Measurements from ENCODE around the gene KRT79. TPM values are rescaled to one million over a fixed set of nuclear protein-coding genes. Genes with fewer than 3 reads are reported as not detected.

KRT79 gene
- polyA plus RNA-seq, 1 donor from 2014 or later = not detected

GRCh38 chr12:52809166-52809565, 24.9 kb downstream of the KRT79 start:
- H3F3A ChIP-seq (ENCODE audit: insufficient read depth, low read length, poor library complexity, severe bottlenecking) = no peaks in the 10 kb centered on the region
- no peak overlapping the region for H3K4me2 ChIP-seq (ENCODE audit: low read length)
- no peaks in the 10 kb centered on the region for H3K9me3 ChIP-seq (ENCODE audit: low read length)

GRCh38 chr12:52808573-52809160, 25.4 kb downstream of the KRT79 start:
- Histone ChIP-seq H3K27me3 (ENCODE audit: insufficient read depth, low read depth, low read length) (no peaks in the 10 kb centered on the region), H3K4me3 (ENCODE audit: low read length) (no peak overlapping the region), H2AFZ (ENCODE audit: low read depth, low read length) (no peak overlapping the region), H3K79me2 (replicated peaks; ENCODE audit: insufficient read depth, low read length) (no peaks in the 10 kb centered on the region), H3K9me2 (ENCODE audit: insufficient read depth, low read length) (no peaks in the 10 kb centered on the region), H3K36me3 (ENCODE audit: insufficient read depth, low read length) (no peaks in the 10 kb centered on the region), H3K27ac (ENCODE audit: low read length) (no peak overlapping the region), H4K20me1 (ENCODE audit: insufficient read depth) (no peaks in the 10 kb centered on the region), H3K9ac (ENCODE audit: low read length) (no peak overlapping the region), H3K4me2 (ENCODE audit: low read length) (no peak overlapping the region), H3K9me3 (ENCODE audit: low read length) (no peaks in the 10 kb centered on the region), H3F3A (ENCODE audit: insufficient read depth, low read length, poor library complexity, severe bottlenecking) (no peaks in the 10 kb centered on the region)
- TF ChIP-seq EP300 (conservative IDR thresholded peaks at IDR 0.05; ENCODE audit: poor library complexity, severe bottlenecking) (no peak), TAF1 (IDR thresholded peaks at IDR 0.05; ENCODE audit: low read depth) (no peak), MXI1 (conservative IDR thresholded peaks at IDR 0.05; ENCODE audit: poor library complexity, severe bottlenecking) (no peak), EZH2 (IDR thresholded peaks at IDR 0.05; ENCODE audit: borderline replicate concordance, insufficient read depth, low read length, poor library complexity, severe bottlenecking) (no peak), POLR2AphosphoS5 (IDR thresholded peaks at IDR 0.05) (no peak), RAD21 (conservative IDR thresholded peaks at IDR 0.05) (no peak), SMC3 (conservative IDR thresholded peaks at IDR 0.05; ENCODE audit: poor library complexity) (no peak), CTCF (IDR thresholded peaks at IDR 0.05; ENCODE audit: poor library complexity, severe bottlenecking) (no peak)
- TF ChIP-seq, protein P1, sequence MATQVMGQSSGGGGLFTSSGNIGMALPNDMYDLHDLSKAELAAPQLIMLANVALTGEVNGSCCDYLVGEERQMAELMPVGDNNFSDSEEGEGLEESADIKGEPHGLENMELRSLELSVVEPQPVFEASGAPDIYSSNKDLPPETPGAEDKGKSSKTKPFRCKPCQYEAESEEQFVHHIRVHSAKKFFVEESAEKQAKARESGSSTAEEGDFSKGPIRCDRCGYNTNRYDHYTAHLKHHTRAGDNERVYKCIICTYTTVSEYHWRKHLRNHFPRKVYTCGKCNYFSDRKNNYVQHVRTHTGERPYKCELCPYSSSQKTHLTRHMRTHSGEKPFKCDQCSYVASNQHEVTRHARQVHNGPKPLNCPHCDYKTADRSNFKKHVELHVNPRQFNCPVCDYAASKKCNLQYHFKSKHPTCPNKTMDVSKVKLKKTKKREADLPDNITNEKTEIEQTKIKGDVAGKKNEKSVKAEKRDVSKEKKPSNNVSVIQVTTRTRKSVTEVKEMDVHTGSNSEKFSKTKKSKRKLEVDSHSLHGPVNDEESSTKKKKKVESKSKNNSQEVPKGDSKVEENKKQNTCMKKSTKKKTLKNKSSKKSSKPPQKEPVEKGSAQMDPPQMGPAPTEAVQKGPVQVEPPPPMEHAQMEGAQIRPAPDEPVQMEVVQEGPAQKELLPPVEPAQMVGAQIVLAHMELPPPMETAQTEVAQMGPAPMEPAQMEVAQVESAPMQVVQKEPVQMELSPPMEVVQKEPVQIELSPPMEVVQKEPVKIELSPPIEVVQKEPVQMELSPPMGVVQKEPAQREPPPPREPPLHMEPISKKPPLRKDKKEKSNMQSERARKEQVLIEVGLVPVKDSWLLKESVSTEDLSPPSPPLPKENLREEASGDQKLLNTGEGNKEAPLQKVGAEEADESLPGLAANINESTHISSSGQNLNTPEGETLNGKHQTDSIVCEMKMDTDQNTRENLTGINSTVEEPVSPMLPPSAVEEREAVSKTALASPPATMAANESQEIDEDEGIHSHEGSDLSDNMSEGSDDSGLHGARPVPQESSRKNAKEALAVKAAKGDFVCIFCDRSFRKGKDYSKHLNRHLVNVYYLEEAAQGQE (IDR thresholded peaks at IDR 0.05; ENCODE audit: borderline replicate concordance) = no peak

More at GRCh38 chr12:52809166-52809565, 24.9 kb downstream of the KRT79 start:
- no peaks in the 10 kb centered on the region for H3K27me3 ChIP-seq (ENCODE audit: insufficient read depth, low read depth, low read length)
- no peak overlapping the region for H3K4me3 ChIP-seq (ENCODE audit: low read length)
- TF ChIP-seq EZH2 (IDR thresholded peaks at IDR 0.05; ENCODE audit: borderline replicate concordance, insufficient read depth, low read length, poor library complexity, severe bottlenecking) (no peak), CTCF (IDR thresholded peaks at IDR 0.05; ENCODE audit: poor library complexity, severe bottlenecking) (no peak), EP300 (conservative IDR thresholded peaks at IDR 0.05; ENCODE audit: poor library complexity, severe bottlenecking) (no peak), RAD21 (conservative IDR thresholded peaks at IDR 0.05) (no peak), POLR2AphosphoS5 (IDR thresholded peaks at IDR 0.05) (no peak)
- H3K9me2 ChIP-seq (ENCODE audit: insufficient read depth, low read length) = no peaks in the 10 kb centered on the region
- H3K79me2 ChIP-seq (replicated peaks; ENCODE audit: insufficient read depth, low read length) = no peaks in the 10 kb centered on the region
- no peak overlapping the region for H2AFZ ChIP-seq (ENCODE audit: low read depth, low read length)
- H3K27ac ChIP-seq (ENCODE audit: low read length) = no peak overlapping the region
- H3K36me3 ChIP-seq (ENCODE audit: insufficient read depth, low read length) = no peaks in the 10 kb centered on the region
- no peak overlapping the region for H3K9ac ChIP-seq (ENCODE audit: low read length)
- H4K20me1 ChIP-seq (ENCODE audit: insufficient read depth) = no peaks in the 10 kb centered on the region
